Right atrium auricular region (tissue), 2 donors: ENCODE measurements around the gene ILDR1. TPM values are rescaled to one million over a fixed set of nuclear protein-coding genes. Genes with fewer than 3 reads are reported as not detected.

Experiments
- DNase-seq: peaks from one replicate; pipeline ENCODE4 v3.0.0-alpha.2; 2019; ENCODE audit warnings: low spot score
- H3K27ac ChIP-seq, 2 donors: fragments of 200-600 bp; sonication (generic); 1 replicate in 1 of 2; 2 replicates in 1 of 2; pipeline ENCODE4 v1.5.1; 2016 to 2019
- H3K27me3 ChIP-seq, 2 donors: fragments of 200-600 bp; sonication (generic); one replicate each; pipeline versions ENCODE4 v1.5.1 to v1.6.0; 2017 to 2019
- H3K36me3 ChIP-seq: fragments of 200-600 bp; sonication (generic); one replicate; pipeline ENCODE4 v1.5.1; 2016
- H3K4me1 ChIP-seq, 2 donors: fragments of 200-600 bp; sonication (generic); one replicate each; pipeline versions ENCODE4 v1.5.1 to v1.6.0; 2017 to 2019
- H3K4me3 ChIP-seq, 2 donors: fragments of 200-600 bp; sonication (generic); 1 replicate in 1 of 2; 2 replicates in 1 of 2; pipeline ENCODE4 v1.5.1; 2017 to 2019; ENCODE audit warnings: mild to moderate bottlenecking in 1 of 2, moderate library complexity in 1 of 2
- H3K9me3 ChIP-seq, 2 donors: fragments of 200-600 bp; sonication (generic); one replicate each; pipeline ENCODE4 v1.5.1; 2019
- CTCF ChIP-seq, 2 donors: fragments of 200-600 bp; sonication (generic); IDR thresholded peaks; one replicate each; pipeline ENCODE4 v1.5.1; 2019; ENCODE audit warnings: antibody characterized with exemption in 2 of 2
- total RNA-seq, 2 donors: library from RNA; depleted of rRNA; stranded (reverse); fragments of >200 nt; gene quantifications; one replicate each; pipeline ENCODE4 v1.1.0, GENCODE V29; 2016

The ILDR1 gene
- total RNA-seq, 2 donors from 2014 or later, result not detected

GRCh38 chr3:121975702-121976302 is 46.2 kb downstream of the ILDR1 start:
- peaks cover 0 to 7% of the 10 kb centered on the region in 2 donors for H3K9me3 ChIP-seq
- no peaks in the 10 kb centered on the region for H3K36me3 ChIP-seq
- no peak overlapping the region for H3K4me3 ChIP-seq
- H3K27ac ChIP-seq, result no peak overlapping the region
- no peak for DNase-seq
- no peak for TF ChIP-seq CTCF (IDR thresholded peaks at IDR 0.05)
- H3K27me3 ChIP-seq, result no peaks in the 10 kb centered on the region
- H3K4me1 ChIP-seq, result no peaks in the 10 kb centered on the region

GRCh38 chr3:121974601-121975111 is 47.4 kb downstream of the ILDR1 start:
- Histone ChIP-seq H3K9me3 (peaks cover 0 to 7% of the 10 kb centered on the region in 2 donors), H3K4me3 (no peak overlapping the region), H3K27me3 (no peaks in the 10 kb centered on the region), H3K36me3 (no peaks in the 10 kb centered on the region), H3K4me1 (no peaks in the 10 kb centered on the region), H3K27ac (no peak overlapping the region)
- no peak for DNase-seq
- TF ChIP-seq CTCF (IDR thresholded peaks at IDR 0.05), result no peak

- Histone ChIP-seq H3K4me1 (no peaks in the 10 kb centered on the region), H3K9me3 (peaks cover 0 to 8% of the 10 kb centered on the region in 2 donors), H3K27ac (no peak overlapping the region), H3K4me3 (no peak overlapping the region), H3K27me3 (no peaks in the 10 kb centered on the region), H3K36me3 (no peaks in the 10 kb centered on the region)
- no peak for TF ChIP-seq CTCF (IDR thresholded peaks at IDR 0.05)
- no peak for DNase-seq
Observed at GRCh38 chr3:121970047-121970446, 52.0 kb downstream of the ILDR1 start.

GRCh38 chr3:121969631-121970030 is 52.4 kb downstream of the ILDR1 start:
- Histone ChIP-seq H3K27me3 (no peaks in the 10 kb centered on the region), H3K27ac (no peak overlapping the region), H3K4me1 (no peaks in the 10 kb centered on the region), H3K4me3 (no peak overlapping the region), H3K36me3 (no peaks in the 10 kb centered on the region), H3K9me3 (peaks cover 0 to 4% of the 10 kb centered on the region in 2 donors)
- TF ChIP-seq CTCF (IDR thresholded peaks at IDR 0.05), result no peak
- DNase-seq, result no peak

- no peak for TF ChIP-seq CTCF (IDR thresholded peaks at IDR 0.05)
- DNase-seq, result no peak
- Histone ChIP-seq H3K4me3 (no peak overlapping the region), H3K4me1 (no peaks in the 10 kb centered on the region), H3K9me3 (peaks cover 0 to 3% of the 10 kb centered on the region in 2 donors), H3K36me3 (no peaks in the 10 kb centered on the region), H3K27ac (no peak overlapping the region), H3K27me3 (no peaks in the 10 kb centered on the region)
Observed at GRCh38 chr3:121963608-121964007, 58.4 kb downstream of the ILDR1 start.

GRCh38 chr3:121962443-121962842 is 59.6 kb downstream of the ILDR1 start:
- no peak for DNase-seq
- TF ChIP-seq CTCF (IDR thresholded peaks at IDR 0.05), result no peak

More at GRCh38 chr3:121962443-121962842, 59.6 kb downstream of the ILDR1 start:
- no peaks in the 10 kb centered on the region for H3K27me3 ChIP-seq
- no peak overlapping the region for H3K4me3 ChIP-seq
- H3K36me3 ChIP-seq, result no peaks in the 10 kb centered on the region
- no peak overlapping the region for H3K27ac ChIP-seq
- no peaks in the 10 kb centered on the region for H3K4me1 ChIP-seq
- H3K9me3 ChIP-seq, result peaks cover 0 to 3% of the 10 kb centered on the region in 2 donors
